Astrocyte (in vitro differentiated cells and primary cell): Measurements from ENCODE around the gene NPEPL1.

Experiments
- EZH2 ChIP-seq: IDR thresholded peaks from 2 replicates; pipeline ENCODE4 v1.6.1; 2012; ENCODE audit warnings: mild to moderate bottlenecking, low read length, inconsistent platforms; ENCODE audit not compliant: insufficient read depth
- TF ChIP-seq, protein P1 (sequence below): IDR thresholded peaks from 2 replicates; pipeline ENCODE4 v1.5.1; 2011; ENCODE audit warnings: low read depth, mild to moderate bottlenecking, inconsistent platforms, low read length, moderate library complexity; ENCODE audit not compliant: insufficient read depth

DNA sequence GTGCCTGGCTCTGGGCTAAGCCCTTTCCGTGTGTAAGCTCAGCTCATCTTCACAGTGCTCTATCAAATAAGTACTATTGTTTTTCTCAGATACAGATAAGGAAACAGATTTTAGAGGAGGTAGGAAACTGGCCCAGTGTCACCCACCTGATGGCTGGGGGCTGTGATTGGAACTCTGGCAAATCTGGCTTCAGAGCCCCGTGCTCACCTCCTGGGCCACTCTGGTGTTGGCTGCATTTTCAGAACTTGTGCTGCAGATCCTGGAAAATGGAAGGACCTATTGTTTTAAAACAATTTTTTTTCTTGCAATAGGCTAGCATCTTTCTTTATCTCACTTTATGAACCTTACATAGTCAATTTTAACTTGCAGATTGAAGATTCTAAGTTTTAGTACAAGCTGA lies 35.8 kb upstream of the NPEPL1 start:
- TF ChIP-seq, protein P1, sequence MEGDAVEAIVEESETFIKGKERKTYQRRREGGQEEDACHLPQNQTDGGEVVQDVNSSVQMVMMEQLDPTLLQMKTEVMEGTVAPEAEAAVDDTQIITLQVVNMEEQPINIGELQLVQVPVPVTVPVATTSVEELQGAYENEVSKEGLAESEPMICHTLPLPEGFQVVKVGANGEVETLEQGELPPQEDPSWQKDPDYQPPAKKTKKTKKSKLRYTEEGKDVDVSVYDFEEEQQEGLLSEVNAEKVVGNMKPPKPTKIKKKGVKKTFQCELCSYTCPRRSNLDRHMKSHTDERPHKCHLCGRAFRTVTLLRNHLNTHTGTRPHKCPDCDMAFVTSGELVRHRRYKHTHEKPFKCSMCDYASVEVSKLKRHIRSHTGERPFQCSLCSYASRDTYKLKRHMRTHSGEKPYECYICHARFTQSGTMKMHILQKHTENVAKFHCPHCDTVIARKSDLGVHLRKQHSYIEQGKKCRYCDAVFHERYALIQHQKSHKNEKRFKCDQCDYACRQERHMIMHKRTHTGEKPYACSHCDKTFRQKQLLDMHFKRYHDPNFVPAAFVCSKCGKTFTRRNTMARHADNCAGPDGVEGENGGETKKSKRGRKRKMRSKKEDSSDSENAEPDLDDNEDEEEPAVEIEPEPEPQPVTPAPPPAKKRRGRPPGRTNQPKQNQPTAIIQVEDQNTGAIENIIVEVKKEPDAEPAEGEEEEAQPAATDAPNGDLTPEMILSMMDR = no peak
- TF ChIP-seq EZH2 = no peak
